ENCODE measurements around the gene TLE7.

GRCh38 chr16:71396594-71396993 lies 45.3 kb downstream of the TLE7 start:
- no peak for TF ChIP-seq REST (IDR thresholded peaks at IDR 0.05; ENCODE audit: insufficient read depth in 1 of 2, low read depth in 2 of 2, low read length in 2 of 2)
- no peak for TF ChIP-seq POLR2AphosphoS5 (IDR thresholded peaks at IDR 0.05; ENCODE audit: low read depth, low read length)

Measured in PFSK-1 (cell line).